K562 (cell line): ENCODE data around the gene PDZD8. TPM values are rescaled to one million over a fixed set of nuclear protein-coding genes. Genes with fewer than 3 reads are reported as not detected.

Experiments
- CSDE1 ChIP-seq, 2 experiments: fragments of 450-650 bp; IDR thresholded peaks; 2 replicates each; pipeline ENCODE4 v1.6.1; 2016; ENCODE audit warnings: mild to moderate bottlenecking in 1 of 2
- GABPA ChIP-seq: fragments of 200-800 bp; sonication (Bioruptor generic); conservative IDR thresholded peaks from 2 replicates; pipeline ENCODE4 v1.6.1; 2016; ENCODE audit warnings: low read depth, missing genetic modification characterization, missing compliant biosample characterization
- HDAC3 ChIP-seq: fragments of 450-650 bp; IDR thresholded peaks from 2 replicates; pipeline ENCODE4 v1.6.1; 2018; ENCODE audit warnings: borderline replicate concordance, mild to moderate bottlenecking, moderate library complexity; ENCODE audit not compliant: partially characterized antibody
- KAT2B ChIP-seq: IDR thresholded peaks from one replicate; pipeline ENCODE4 v1.6.1; 2012; ENCODE audit warnings: low read depth, mild to moderate bottlenecking, control low read depth, inconsistent platforms, low read length, moderate library complexity
- KDM2B ChIP-seq: fragments of 250-450 bp; sonication (Bioruptor Pico); IDR thresholded peaks from 2 replicates; pipeline ENCODE4 v1.8.0; 2021; ENCODE audit warnings: mild to moderate bottlenecking, moderate library complexity
- MEF2A ChIP-seq: IDR thresholded peaks from 2 replicates; pipeline ENCODE4 v1.6.1; 2011; ENCODE audit warnings: low read depth, mild to moderate bottlenecking, low read length, moderate library complexity; ENCODE audit not compliant: control insufficient read depth
- NFIX ChIP-seq: fragments of 250-450 bp; sonication (Bioruptor Pico); IDR thresholded peaks from 2 replicates; pipeline ENCODE4 v1.4.0; 2020; ENCODE audit warnings: low read depth, mild to moderate bottlenecking, moderate library complexity
- NR4A1 ChIP-seq, 2 experiments: fragments of 250-450 bp in 1 of 2; fragments of 450-650 bp in 1 of 2; sonication (Bioruptor Pico) in 1 of 2; IDR thresholded peaks; 2 replicates each; pipeline versions ENCODE4 v1.4.0 to v1.6.1; 2016 to 2020; ENCODE audit warnings: mild to moderate bottlenecking in 2 of 2, missing compliant biosample characterization in 1 of 2, missing genetic modification characterization in 1 of 2, moderate library complexity in 1 of 2
- POLR2AphosphoS5 ChIP-seq: IDR thresholded peaks from 2 replicates; pipeline ENCODE4 v1.6.1; 2011; ENCODE audit warnings: mild to moderate bottlenecking, low read depth, low read length, moderate library complexity; ENCODE audit not compliant: control insufficient read depth, insufficient read depth
- SMC3 ChIP-seq: conservative IDR thresholded peaks from 2 replicates; pipeline ENCODE4 v1.6.1; 2011; ENCODE audit warnings: low read depth, low read length, improper control_type of control experiment; ENCODE audit not compliant: insufficient read depth
- SREBF1 ChIP-seq: fragments of 150-350 bp; IDR thresholded peaks from 2 replicates; pipeline ENCODE4 v1.6.1; 2014; ENCODE audit warnings: antibody characterized with exemption, low read depth, low read length, borderline replicate concordance
- TBL1XR1 ChIP-seq, 2 experiments: IDR thresholded peaks; 2 replicates each; pipeline ENCODE4 v1.6.1; 2012; ENCODE audit warnings: improper control_type of control experiment in 2 of 2, low read length in 2 of 2, mild to moderate bottlenecking in 1 of 2
- TCF7L2 ChIP-seq: fragments of 150-350 bp; IDR thresholded peaks from 2 replicates; pipeline ENCODE4 v1.6.1; 2016; ENCODE audit warnings: low read depth, mild to moderate bottlenecking, low read length, moderate library complexity
- TEAD2 ChIP-seq: fragments of 450-650 bp; IDR thresholded peaks from 2 replicates; pipeline ENCODE4 v1.6.1; 2016; ENCODE audit warnings: missing genetic modification characterization, control low read depth, missing compliant biosample characterization
- ZKSCAN3 ChIP-seq: fragments of 250-450 bp; sonication (Bioruptor Pico); IDR thresholded peaks from 2 replicates; pipeline ENCODE4 v1.4.0; 2020
- polyA plus RNA-seq, 8 experiments: library from polyadenylated mRNA; depleted of rRNA in 4 of 8; stranded (reverse) in 5 of 8; unstranded in 3 of 8; fragments of >200 nt; fragmentation: Nextera tagmentation in 2 of 8; fragmentation: Illumina TruSeq in 1 of 8; extraction: Ambion mirVana in 2 of 8; extraction: Trizol in 1 of 8; gene quantifications; 2 replicates each; pipeline versions ENCODE4 v1.2.1 to v1.2.3, GENCODE V29; 2011 to 2014; ENCODE audit warnings: inconsistent platforms in 1 of 8, missing spikeins in 1 of 8
- total RNA-seq, 7 experiments: library from RNA; depleted of rRNA in 6 of 7; stranded (reverse); fragments of >200 nt in 6 of 7; fragmentation: Illumina TruSeq in 2 of 7; extraction: Trizol in 2 of 7; gene quantifications; 2 replicates each; pipeline versions ENCODE4 v1.2.1 to v1.2.3, GENCODE V29; 2011 to 2021; ENCODE audit warnings: low replicate concordance in 1 of 7
- TF ChIP-seq, protein P1 (sequence below): fragments of 250-450 bp; sonication (Bioruptor Pico); IDR thresholded peaks from 2 replicates; pipeline ENCODE4 v1.5.0; 2021
- TF ChIP-seq, protein P2 (sequence below): sonication (generic); formaldehyde crosslinking; IDR thresholded peaks from 2 replicates; pipeline ENCODE4 v1.4.0; 2020; ENCODE audit warnings: mild to moderate bottlenecking, missing genetic modification reagents
- TF ChIP-seq, protein P3 (sequence below): sonication (generic); formaldehyde crosslinking; IDR thresholded peaks from 2 replicates; pipeline ENCODE4 v1.8.1; 2022; ENCODE audit warnings: missing genetic modification reagents
- TF ChIP-seq, protein P4 (sequence below): fragments of 450-650 bp; IDR thresholded peaks from 2 replicates; pipeline ENCODE4 v1.6.1; 2018; ENCODE audit not compliant: partially characterized antibody

PDZD8 gene
- total and polyA plus RNA-seq, 9 of the 15 experiments (the other 6 are each of a cell fraction or from before 2014, with no cell fraction given): 5.5 to 53.4 (median 36.8) TPM

DNA sequence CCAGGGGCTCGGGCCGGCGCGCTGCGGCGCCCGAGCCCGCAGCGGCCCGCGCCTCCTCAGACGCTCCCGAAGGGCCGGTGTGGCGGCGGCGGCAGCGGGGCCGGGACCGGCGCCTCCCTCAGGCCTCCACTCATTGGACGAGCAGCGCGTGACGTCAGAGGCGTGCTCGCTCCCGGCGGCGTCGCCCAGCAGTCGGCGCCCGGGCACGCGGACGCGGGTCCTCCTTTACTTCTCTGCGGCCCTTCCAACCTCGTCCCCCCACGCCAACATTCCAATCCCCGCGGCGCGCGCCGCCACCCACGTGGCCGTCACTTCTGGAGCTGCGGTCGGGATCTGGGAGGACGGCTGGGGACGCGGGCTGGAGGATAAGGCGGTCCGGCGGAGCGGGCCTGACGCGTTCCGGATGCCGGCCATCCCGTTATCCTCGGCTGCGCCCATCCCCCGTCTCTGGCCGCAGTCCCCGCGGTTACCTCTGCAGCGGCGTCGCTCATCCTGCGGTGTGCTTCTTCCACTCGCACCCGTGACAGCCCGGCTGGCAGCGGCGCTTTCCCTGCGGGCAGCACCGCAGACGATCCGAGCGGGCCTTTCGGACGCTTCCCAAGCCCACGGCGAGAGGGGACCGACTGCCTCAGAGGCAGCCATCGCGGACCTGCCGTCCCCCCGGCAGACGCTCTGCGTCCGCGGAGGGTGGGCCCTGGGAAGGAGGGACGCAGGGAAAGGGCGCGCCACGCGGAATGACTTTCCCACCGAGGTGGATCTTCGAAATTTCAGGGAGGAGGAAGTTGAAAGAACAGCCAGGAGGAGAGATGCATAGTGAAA is at the start of gene PDZD8 (continued):
- TF ChIP-seq NR4A1 (CRISPR knock-in tag; IDR thresholded peaks at IDR 0.05) (no peak), NR4A1 (tag; IDR thresholded peaks at IDR 0.05) (no peak; the same call in 1 of the 2 replicates), ZKSCAN3 (CRISPR knock-in tag) (no peak), KAT2B (no peak), POLR2AphosphoS5 (peak; percentile 65; the same call in 1 of the 2 replicates), TBL1XR1 (IDR thresholded peaks at IDR 0.05; ENCODE audit: low read length in 2 of 2) (no peak), SREBF1 (no peak), HDAC3 (no peak), NFIX (CRISPR knock-in tag) (no peak), MEF2A (no peak), SMC3 (no peak), TCF7L2 (no peak), TEAD2 (tag) (0 out of 2 replicates have a peak, but pooled peaks have one; percentile 28), KDM2B (no peak), CSDE1 (IDR thresholded peaks at IDR 0.05) (no peak), GABPA (tag) (no peak)
- TF ChIP-seq, protein P1, sequence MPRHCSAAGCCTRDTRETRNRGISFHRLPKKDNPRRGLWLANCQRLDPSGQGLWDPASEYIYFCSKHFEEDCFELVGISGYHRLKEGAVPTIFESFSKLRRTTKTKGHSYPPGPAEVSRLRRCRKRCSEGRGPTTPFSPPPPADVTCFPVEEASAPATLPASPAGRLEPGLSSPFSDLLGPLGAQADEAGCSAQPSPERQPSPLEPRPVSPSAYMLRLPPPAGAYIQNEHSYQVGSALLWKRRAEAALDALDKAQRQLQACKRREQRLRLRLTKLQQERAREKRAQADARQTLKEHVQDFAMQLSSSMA (CRISPR knock-in tag): no peak
- TF ChIP-seq, protein P2, sequence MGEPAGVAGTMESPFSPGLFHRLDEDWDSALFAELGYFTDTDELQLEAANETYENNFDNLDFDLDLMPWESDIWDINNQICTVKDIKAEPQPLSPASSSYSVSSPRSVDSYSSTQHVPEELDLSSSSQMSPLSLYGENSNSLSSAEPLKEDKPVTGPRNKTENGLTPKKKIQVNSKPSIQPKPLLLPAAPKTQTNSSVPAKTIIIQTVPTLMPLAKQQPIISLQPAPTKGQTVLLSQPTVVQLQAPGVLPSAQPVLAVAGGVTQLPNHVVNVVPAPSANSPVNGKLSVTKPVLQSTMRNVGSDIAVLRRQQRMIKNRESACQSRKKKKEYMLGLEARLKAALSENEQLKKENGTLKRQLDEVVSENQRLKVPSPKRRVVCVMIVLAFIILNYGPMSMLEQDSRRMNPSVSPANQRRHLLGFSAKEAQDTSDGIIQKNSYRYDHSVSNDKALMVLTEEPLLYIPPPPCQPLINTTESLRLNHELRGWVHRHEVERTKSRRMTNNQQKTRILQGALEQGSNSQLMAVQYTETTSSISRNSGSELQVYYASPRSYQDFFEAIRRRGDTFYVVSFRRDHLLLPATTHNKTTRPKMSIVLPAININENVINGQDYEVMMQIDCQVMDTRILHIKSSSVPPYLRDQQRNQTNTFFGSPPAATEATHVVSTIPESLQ (CRISPR knock-in tag): no peak
- TF ChIP-seq, protein P3, sequence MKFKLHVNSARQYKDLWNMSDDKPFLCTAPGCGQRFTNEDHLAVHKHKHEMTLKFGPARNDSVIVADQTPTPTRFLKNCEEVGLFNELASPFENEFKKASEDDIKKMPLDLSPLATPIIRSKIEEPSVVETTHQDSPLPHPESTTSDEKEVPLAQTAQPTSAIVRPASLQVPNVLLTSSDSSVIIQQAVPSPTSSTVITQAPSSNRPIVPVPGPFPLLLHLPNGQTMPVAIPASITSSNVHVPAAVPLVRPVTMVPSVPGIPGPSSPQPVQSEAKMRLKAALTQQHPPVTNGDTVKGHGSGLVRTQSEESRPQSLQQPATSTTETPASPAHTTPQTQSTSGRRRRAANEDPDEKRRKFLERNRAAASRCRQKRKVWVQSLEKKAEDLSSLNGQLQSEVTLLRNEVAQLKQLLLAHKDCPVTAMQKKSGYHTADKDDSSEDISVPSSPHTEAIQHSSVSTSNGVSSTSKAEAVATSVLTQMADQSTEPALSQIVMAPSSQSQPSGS (CRISPR knock-in tag): no peak
- TF ChIP-seq, protein P4, sequence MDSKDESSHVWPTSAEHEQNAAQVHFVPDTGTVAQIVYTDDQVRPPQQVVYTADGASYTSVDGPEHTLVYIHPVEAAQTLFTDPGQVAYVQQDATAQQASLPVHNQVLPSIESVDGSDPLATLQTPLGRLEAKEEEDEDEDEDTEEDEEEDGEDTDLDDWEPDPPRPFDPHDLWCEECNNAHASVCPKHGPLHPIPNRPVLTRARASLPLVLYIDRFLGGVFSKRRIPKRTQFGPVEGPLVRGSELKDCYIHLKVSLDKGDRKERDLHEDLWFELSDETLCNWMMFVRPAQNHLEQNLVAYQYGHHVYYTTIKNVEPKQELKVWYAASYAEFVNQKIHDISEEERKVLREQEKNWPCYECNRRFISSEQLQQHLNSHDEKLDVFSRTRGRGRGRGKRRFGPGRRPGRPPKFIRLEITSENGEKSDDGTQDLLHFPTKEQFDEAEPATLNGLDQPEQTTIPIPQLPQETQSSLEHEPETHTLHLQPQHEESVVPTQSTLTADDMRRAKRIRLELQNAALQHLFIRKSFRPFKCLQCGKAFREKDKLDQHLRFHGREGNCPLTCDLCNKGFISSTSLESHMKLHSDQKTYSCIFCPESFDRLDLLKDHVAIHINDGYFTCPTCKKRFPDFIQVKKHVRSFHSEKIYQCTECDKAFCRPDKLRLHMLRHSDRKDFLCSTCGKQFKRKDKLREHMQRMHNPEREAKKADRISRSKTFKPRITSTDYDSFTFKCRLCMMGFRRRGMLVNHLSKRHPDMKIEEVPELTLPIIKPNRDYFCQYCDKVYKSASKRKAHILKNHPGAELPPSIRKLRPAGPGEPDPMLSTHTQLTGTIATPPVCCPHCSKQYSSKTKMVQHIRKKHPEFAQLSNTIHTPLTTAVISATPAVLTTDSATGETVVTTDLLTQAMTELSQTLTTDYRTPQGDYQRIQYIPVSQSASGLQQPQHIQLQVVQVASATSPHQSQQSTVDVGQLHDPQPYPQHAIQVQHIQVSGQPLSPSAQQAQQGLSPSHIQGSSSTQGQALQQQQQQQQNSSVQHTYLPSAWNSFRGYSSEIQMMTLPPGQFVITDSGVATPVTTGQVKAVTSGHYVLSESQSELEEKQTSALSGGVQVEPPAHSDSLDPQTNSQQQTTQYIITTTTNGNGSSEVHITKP: no peak
